ENCODE data around the gene TSSK3. TPM values are rescaled to one million over a fixed set of nuclear protein-coding genes. Genes with fewer than 3 reads are reported as not detected.

Gene TSSK3
- total RNA-seq, 1 experiment from 2014 or later, result 2.9 TPM

DNA sequence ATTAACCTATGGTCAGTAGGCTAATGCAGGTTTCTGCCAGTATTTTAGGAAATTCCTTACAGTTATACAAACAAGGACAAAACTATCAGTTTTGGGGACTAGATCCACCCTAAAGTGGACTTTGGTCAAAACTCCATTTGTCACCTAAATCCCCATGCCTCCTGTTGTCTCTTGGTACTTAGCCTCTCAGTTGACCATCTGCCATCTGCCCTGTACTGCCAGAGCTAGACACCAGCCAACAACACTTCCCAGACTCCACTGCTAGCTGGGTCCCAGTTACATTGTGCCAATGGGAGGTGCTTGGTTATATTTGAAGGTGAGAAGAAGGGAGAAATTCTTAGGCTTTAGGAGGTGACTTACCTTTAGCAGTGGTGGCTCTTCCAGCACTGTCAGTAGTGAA, 48.9 kb downstream of the TSSK3 start:
- Mint-ChIP-seq H3K27me3 (ENCODE audit: low read depth) (peaks cover 32% of the 10 kb centered on the region), H3K4me3 (no peak overlapping the region), H3K4me1 (0 out of 2 replicates have a peak, but pooled peaks cover 5% of the 10 kb centered on the region), H3K9me3 (peaks cover 43% of the 10 kb centered on the region), H3K27ac (no peak overlapping the region), H3K36me3 (peaks cover 36% of the 10 kb centered on the region)
- DNase-seq (ENCODE audit: low spot score) (no peak), ATAC-seq (no peak)
- TF ChIP-seq, protein P1, sequence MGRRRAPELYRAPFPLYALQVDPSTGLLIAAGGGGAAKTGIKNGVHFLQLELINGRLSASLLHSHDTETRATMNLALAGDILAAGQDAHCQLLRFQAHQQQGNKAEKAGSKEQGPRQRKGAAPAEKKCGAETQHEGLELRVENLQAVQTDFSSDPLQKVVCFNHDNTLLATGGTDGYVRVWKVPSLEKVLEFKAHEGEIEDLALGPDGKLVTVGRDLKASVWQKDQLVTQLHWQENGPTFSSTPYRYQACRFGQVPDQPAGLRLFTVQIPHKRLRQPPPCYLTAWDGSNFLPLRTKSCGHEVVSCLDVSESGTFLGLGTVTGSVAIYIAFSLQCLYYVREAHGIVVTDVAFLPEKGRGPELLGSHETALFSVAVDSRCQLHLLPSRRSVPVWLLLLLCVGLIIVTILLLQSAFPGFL (CRISPR knock-in tag; IDR thresholded peaks at IDR 0.05; ENCODE audit: borderline replicate concordance), result no peak
- TF ChIP-seq ZNF121 (CRISPR knock-in tag; IDR thresholded peaks at IDR 0.05) (no peak), ZNF416 (CRISPR knock-in tag; IDR thresholded peaks at IDR 0.05) (no peak), ETV6 (CRISPR knock-in tag; IDR thresholded peaks at IDR 0.05) (no peak), NFYB (CRISPR knock-in tag; conservative IDR thresholded peaks at IDR 0.05; ENCODE audit: low read depth) (no peak), ZNF317 (CRISPR knock-in tag; IDR thresholded peaks at IDR 0.05; ENCODE audit: borderline replicate concordance, low read depth) (no peak), RORB (CRISPR knock-in tag; IDR thresholded peaks at IDR 0.05) (no peak), MYBL2 (CRISPR knock-in tag; IDR thresholded peaks at IDR 0.05) (no peak), ATF1 (CRISPR knock-in tag; IDR thresholded peaks at IDR 0.05) (no peak), GRHL2 (CRISPR knock-in tag; IDR thresholded peaks at IDR 0.05; ENCODE audit: insufficient replicate concordance, severe bottlenecking) (no peak), FOXP4 (CRISPR knock-in tag; IDR thresholded peaks at IDR 0.05) (no peak), GABPB1 (CRISPR knock-in tag; IDR thresholded peaks at IDR 0.05) (no peak), ZNF425 (CRISPR knock-in tag; conservative IDR thresholded peaks at IDR 0.05) (no peak), SOX15 (CRISPR knock-in tag; IDR thresholded peaks at IDR 0.05) (no peak), TCF7 (CRISPR knock-in tag; IDR thresholded peaks at IDR 0.05; ENCODE audit: low read depth) (no peak), TEAD1 (CRISPR knock-in tag; IDR thresholded peaks at IDR 0.05) (no peak)
- TF ChIP-seq, protein P2, sequence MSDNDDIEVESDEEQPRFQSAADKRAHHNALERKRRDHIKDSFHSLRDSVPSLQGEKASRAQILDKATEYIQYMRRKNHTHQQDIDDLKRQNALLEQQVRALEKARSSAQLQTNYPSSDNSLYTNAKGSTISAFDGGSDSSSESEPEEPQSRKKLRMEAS (CRISPR knock-in tag; IDR thresholded peaks at IDR 0.05), result no peak
- ChIA-PET POLR2A (interaction anchor here (1.1 kb wide), 1 partner anchor 163 kb away, joined by 3 read pairs; no protein-coding TSS in a partner anchor), CTCF (interaction anchor here (2.7 kb wide), 1 partner anchor 10 kb away, joined by 12 read pairs; no protein-coding TSS in a partner anchor)

- ChIA-PET POLR2A (no interaction called here), CTCF (interaction anchor here (0.6 to 1.6 kb wide), 3 partner anchors 10 to 27 kb away, joined by 3 to 4 read pairs (median 3); no protein-coding TSS in a partner anchor)
- H3K4me1 Mint-ChIP-seq, result 0 out of 2 replicates have a peak, but pooled peaks cover 2% of the 10 kb centered on the region
- H3K36me3 Mint-ChIP-seq, result peaks cover 59% of the 10 kb centered on the region
- ATAC-seq (peak; percentile 82), DNase-seq (ENCODE audit: low spot score) (peak; percentile 60)
- H3K4me3 Mint-ChIP-seq, result no peak overlapping the region
- H3K9me3 Mint-ChIP-seq, result peaks cover 64% of the 10 kb centered on the region
- no peak overlapping the region for H3K27ac Mint-ChIP-seq
- peaks cover 32% of the 10 kb centered on the region for H3K27me3 Mint-ChIP-seq (ENCODE audit: low read depth)
- TF ChIP-seq NFYB (CRISPR knock-in tag; conservative IDR thresholded peaks at IDR 0.05; ENCODE audit: low read depth), result no peak
- TF ChIP-seq, protein P3, sequence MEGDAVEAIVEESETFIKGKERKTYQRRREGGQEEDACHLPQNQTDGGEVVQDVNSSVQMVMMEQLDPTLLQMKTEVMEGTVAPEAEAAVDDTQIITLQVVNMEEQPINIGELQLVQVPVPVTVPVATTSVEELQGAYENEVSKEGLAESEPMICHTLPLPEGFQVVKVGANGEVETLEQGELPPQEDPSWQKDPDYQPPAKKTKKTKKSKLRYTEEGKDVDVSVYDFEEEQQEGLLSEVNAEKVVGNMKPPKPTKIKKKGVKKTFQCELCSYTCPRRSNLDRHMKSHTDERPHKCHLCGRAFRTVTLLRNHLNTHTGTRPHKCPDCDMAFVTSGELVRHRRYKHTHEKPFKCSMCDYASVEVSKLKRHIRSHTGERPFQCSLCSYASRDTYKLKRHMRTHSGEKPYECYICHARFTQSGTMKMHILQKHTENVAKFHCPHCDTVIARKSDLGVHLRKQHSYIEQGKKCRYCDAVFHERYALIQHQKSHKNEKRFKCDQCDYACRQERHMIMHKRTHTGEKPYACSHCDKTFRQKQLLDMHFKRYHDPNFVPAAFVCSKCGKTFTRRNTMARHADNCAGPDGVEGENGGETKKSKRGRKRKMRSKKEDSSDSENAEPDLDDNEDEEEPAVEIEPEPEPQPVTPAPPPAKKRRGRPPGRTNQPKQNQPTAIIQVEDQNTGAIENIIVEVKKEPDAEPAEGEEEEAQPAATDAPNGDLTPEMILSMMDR (IDR thresholded peaks at IDR 0.05), result peak; percentile 86
- no peak for TF ChIP-seq NR3C1 (CRISPR knock-in tag; conservative IDR thresholded peaks at IDR 0.05; ENCODE audit: low read depth)
- no peak for TF ChIP-seq ZNF317 (CRISPR knock-in tag; IDR thresholded peaks at IDR 0.05; ENCODE audit: borderline replicate concordance, low read depth)
- TF ChIP-seq ELF4 (CRISPR knock-in tag; IDR thresholded peaks at IDR 0.05; ENCODE audit: low read depth), result no peak
- no peak for TF ChIP-seq RELA (CRISPR knock-in tag; IDR thresholded peaks at IDR 0.05; ENCODE audit: borderline replicate concordance)
- no peak for TF ChIP-seq JUN (CRISPR knock-in tag; IDR thresholded peaks at IDR 0.05)
- TF ChIP-seq FOXP1 (CRISPR knock-in tag; IDR thresholded peaks at IDR 0.05; ENCODE audit: borderline replicate concordance), result no peak
- TF ChIP-seq, protein P4, sequence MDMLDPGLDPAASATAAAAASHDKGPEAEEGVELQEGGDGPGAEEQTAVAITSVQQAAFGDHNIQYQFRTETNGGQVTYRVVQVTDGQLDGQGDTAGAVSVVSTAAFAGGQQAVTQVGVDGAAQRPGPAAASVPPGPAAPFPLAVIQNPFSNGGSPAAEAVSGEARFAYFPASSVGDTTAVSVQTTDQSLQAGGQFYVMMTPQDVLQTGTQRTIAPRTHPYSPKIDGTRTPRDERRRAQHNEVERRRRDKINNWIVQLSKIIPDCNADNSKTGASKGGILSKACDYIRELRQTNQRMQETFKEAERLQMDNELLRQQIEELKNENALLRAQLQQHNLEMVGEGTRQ (CRISPR knock-in tag; IDR thresholded peaks at IDR 0.05), result no peak
- TF ChIP-seq E2F1 (CRISPR knock-in tag; IDR thresholded peaks at IDR 0.05), result no peak
- no peak for TF ChIP-seq ZNF416 (CRISPR knock-in tag; IDR thresholded peaks at IDR 0.05)
- no peak for TF ChIP-seq SMAD4 (CRISPR knock-in tag; IDR thresholded peaks at IDR 0.05)
- no peak for TF ChIP-seq RORB (CRISPR knock-in tag; IDR thresholded peaks at IDR 0.05)
Observed at GRCh38 chr1:32413507-32414185, 51.3 kb downstream of the TSSK3 start.
